HG03442 (cell line): Measurements from ENCODE around the gene ZNF93.
A peak's percentile ranks its signal among the peaks of the same experiment; 100 is the strongest.
"Not testable (repeated sequence)": the region's sequence is repeated elsewhere in the genome, so short reads cannot be mapped to it uniquely, and the experiment has no call there.

Experiments
- ATAC-seq: cut with Tn5 transposase; IDR thresholded peaks from one replicate; pipeline ENCODE4 v1.9.1; 2021; ENCODE audit warnings: mild to moderate bottlenecking, moderate library complexity; ENCODE audit not compliant: unreplicated experiment

Gene ZNF93

GRCh38 chr19:19900729-19901444, at the start of gene ZNF93:
Gene ZNF93 (plus strand): TSS chr19:19900946. CDS start chr19:19901089, 143 bp downstream.
- peak; percentile 92 for ATAC-seq

GRCh38 chr19:19851740-19852139, 49.0 kb upstream of the ZNF93 start:
- ATAC-seq, result not testable (repeated sequence)

GRCh38 chr19:19858751-19859150, 42.0 kb upstream of the ZNF93 start:
- no peak for ATAC-seq

DNA sequence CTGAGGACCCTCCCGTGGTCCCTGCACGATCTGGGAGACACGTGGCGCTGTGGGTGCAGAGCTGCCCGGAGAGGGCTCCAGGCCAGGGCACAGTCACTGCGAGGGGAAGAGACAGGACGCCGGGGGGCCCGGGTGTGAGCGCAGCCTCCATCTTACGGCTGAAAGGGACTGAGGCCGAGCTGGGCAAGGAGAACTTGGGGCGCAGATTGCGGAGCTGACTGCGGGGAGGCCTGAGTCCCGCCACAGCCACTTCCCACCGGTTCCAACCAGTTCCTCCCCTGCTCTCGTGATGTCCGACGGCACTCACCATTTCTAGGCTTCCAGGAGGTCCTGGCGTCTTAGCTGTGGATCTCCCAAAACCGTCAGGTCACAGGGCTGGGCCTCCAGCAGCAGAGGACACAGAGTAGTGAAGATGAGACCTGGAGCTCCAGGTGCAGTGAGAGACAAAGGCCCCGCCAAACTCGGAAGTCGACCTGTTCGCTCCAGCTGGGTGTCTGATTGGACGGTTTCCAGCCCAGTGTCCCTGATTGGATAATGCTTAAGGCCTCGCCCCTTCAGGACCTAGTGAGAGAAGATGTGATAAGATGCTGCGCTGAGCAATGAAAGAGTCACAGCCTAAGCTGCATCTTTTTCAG, 39.9 kb upstream of the ZNF93 start:
- ATAC-seq, result no peak

DNA sequence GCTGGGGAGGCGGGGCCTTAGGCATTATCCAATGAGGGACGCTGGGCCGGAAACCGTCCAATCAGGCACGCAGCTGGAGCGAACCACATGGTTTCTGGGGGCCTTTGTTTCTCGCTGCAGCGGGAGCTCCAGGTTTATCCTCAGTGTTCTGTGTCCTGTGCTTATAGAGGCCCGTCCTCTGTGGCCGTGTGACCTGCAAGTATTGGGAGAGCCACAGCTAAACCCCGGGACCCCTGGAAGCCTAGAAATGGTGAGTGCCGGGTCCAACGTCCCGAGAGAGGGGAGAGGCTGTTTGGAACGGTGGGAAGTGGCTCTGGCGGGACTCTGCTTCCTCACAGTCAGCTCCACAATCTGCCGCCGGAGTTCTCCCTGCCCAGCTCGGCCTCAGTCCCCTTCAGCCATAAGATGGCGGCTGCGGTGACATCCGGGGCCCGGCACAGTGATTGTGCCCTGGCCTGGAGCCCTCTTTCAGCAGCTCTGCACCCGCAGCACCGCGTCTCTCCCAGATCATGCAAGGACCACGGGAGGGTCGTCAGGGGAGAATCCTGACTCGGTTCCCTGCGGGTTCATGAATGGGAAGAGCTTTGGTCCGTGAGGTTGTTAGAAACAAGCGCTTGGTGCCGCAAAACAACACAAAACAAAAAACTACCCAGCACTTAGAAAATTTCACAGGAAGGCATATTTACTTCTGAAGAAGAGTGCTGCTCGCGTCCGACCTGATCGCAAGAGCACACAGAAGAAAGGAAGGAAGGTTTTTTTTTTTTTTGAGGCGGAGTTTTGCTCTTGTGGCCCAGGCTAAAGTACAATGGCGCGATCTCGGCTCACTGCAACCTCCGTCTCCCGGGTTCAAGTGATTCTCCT, 34.8 kb upstream of the ZNF93 start, which contains the start of gene ZNF253:
Gene ZNF253 (plus strand): TSS at position 133 of the 861 bp plus-strand sequence. CDS start 115 bp downstream, at position 248.
- ATAC-seq, result peak; percentile 94

GRCh38 chr19:19866611-19867248, 34.0 kb upstream of the ZNF93 start:
- ATAC-seq, result no peak

DNA sequence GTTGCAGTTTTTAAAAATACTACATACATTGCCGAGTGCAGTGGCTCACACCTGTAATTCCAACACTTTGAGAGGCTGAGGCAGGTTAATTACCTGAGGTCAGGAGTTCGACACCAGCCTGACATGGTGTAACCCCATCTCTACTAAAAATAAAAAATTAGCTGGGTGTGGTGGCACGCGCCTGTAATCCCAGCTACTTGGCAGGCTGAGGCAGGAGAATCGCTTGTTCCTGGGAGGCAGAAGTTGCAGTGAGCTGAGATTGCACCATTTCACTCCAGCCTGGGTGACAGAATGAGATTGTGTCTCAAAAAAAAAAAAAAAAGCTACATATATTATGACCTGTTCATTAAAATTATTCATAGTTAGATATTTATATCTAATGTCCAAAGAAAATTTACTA, 30.7 kb upstream of the ZNF93 start:
- not testable (repeated sequence) for ATAC-seq

- ATAC-seq, result no peak
Observed at GRCh38 chr19:19871932-19872331, 28.8 kb upstream of the ZNF93 start.

DNA sequence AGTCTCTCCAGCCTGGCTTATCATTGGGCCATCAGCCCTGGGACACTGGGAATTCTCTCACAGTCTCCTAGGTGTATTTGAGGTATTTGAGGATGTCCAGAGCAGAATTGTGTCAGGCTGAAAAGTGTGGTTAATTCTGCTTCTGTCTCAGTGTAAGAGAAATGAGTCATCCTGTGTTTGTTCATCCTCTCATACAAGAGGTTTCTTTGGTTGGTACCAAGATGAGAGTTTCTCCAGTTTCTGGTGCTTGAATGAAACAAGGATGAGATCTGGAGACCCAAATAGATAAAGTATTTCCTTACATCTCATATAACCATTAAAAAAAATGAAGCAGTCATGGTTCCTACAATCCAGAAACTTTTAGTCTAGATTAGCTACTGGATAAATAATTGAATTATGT, 27.4 kb upstream of the ZNF93 start:
- ATAC-seq, result no peak

DNA sequence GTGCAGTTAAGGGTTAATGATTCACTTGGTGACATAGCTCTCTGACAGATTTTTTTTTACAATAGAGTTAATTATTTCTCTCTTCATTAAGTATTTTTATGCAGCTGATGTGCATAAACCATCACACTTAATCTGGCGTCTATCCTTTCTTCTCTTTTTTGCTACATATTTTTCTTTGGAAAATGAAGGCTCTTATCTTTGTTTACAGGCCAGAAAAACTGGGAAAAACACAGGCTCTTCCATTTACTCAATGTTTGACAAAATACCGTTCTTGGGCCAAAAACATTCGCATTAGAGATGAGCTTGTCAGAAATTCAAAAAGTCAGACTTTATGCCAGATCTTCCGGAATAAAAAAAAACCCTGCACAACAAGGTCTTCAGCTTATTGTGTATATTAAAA, 23.0 kb upstream of the ZNF93 start:
- no peak for ATAC-seq

DNA sequence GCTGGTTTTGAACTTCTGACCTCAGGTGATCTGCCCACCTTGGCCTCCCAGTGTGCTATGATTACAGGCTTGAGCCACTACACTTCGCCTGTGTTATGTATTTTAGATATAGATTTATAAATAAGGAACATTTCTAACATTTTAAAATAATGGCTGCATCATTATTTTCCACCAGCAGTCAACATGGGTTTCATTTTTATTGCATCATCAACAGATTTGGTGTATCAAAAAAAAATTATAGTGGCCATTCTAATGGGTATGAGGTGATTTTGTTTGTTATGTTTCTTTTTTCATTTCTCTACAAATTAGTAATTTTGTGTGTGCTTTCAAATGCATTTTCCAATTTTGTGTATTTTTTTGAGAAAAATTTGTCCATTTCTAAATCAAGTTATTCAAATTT, 16.2 kb upstream of the ZNF93 start:
- ATAC-seq, result no peak

GRCh38 chr19:19892055-19892941, 8.4 kb upstream of the ZNF93 start:
- ATAC-seq, result not testable (repeated sequence)

- no peak for ATAC-seq
Observed at GRCh38 chr19:19900139-19900728, 512 bp upstream of the ZNF93 start.

DNA sequence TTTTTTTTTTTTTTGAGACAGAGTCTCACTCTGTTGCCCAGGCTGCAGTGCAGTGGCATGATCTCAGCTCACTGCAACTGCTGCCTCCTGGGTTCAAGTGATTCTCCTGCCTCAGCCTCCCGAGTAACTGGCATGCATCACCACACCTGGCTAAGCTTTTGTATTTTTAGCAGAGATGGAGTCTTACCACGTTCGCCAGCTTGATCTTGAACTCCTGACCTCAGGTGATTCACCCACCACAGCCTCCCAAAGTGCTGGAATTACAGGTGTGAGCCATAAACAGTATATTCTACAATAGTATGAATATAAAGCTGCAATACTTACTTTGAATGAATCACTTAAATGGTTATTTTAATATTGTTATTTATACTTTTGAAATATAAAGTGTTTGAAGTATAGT, 6.8 kb downstream of the ZNF93 start:
- ATAC-seq, result not testable (repeated sequence)

GRCh38 chr19:19909654-19910053, 8.9 kb downstream of the ZNF93 start:
- ATAC-seq, result no peak

- no peak for ATAC-seq
Observed at GRCh38 chr19:19911150-19911549, 10.4 kb downstream of the ZNF93 start.

- ATAC-seq, result no peak
Observed at GRCh38 chr19:19914596-19914995, 13.8 kb downstream of the ZNF93 start.

DNA sequence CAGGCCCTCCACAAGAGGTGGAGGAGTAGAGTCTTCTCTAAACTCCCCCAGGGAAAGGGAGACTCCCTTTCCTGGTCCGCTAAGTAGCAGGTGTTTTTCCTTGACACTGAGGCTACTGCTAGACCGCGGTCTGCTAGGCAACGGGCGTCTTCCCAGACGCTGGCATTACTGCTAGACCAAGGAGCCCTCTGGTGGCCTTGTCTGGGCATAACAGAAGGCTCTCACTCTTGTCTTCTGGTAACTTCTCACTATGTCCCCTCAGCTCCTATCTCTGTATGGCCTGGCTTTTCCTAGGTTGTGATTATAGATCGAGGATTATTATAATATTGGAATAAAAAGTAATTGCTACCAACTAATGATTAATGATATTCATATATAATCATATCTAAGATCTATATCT, 29.7 kb downstream of the ZNF93 start:
- ATAC-seq, result not testable (repeated sequence)

DNA sequence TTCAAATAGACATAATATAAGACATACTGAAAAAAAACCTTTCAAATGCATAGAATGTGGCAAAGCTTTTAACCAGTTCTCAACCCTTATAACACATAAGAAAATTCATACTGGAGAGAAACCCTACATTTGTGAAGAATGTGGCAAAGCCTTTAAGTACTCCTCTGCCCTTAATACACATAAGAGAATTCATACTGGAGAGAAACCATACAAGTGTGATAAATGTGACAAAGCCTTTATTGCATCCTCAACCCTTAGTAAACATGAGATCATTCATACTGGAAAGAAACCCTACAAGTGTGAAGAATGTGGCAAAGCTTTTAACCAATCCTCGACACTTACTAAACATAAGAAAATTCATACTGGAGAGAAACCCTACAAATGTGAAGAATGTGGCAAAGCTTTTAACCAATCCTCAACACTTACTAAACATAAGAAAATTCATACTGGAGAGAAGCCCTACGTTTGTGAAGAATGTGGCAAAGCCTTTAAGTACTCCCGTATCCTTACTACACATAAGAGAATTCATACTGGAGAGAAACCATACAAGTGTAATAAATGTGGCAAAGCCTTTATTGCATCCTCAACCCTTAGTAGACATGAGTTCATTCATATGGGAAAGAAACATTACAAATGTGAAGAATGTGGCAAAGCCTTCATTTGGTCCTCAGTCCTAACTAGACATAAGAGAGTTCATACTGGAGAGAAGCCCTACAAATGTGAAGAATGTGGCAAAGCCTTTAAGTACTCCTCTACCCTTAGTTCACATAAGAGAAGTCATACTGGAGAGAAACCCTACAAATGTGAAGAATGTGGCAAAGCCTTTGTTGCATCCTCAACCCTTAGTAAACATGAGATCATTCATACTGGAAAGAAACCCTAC, 32.9 kb downstream of the ZNF93 start:
- ATAC-seq, result not testable (repeated sequence)
